Sigmoid colon (tissue), 7 donors: ENCODE data around the gene ANKRD1. TPM values are rescaled to one million over a fixed set of nuclear protein-coding genes. Genes with fewer than 3 reads are reported as not detected.

Experiments
- DNase-seq: peaks from one replicate; pipeline ENCODE4 v3.0.0-alpha.2; 2019
- H3K27ac ChIP-seq, 4 donors: fragments of 200-600 bp; sonication (generic); one replicate each; pipeline ENCODE4 v1.5.1; 2016 to 2019; ENCODE audit warnings: mild to moderate bottlenecking in 1 of 4
- H3K27me3 ChIP-seq, 3 donors: fragments of 200-600 bp; sonication (generic); one replicate each; pipeline ENCODE4 v1.5.1; 2019; ENCODE audit warnings: mild to moderate bottlenecking in 1 of 3
- H3K36me3 ChIP-seq, 4 donors: fragments of 200-600 bp; sonication (generic); one replicate each; pipeline ENCODE4 v1.5.1; 2016 to 2019
- H3K4me1 ChIP-seq, 4 donors: fragments of 200-600 bp; sonication (generic); one replicate each; pipeline ENCODE4 v1.5.1; 2017 to 2019
- H3K4me3 ChIP-seq, 4 donors: fragments of 200-600 bp; sonication (generic); one replicate each; pipeline ENCODE4 v1.5.1; 2017 to 2019; ENCODE audit warnings: mild to moderate bottlenecking in 2 of 4, moderate library complexity in 1 of 4
- H3K9me3 ChIP-seq, 4 donors: fragments of 200-600 bp in 3 of 4; sonication (generic) in 3 of 4; one replicate each; pipeline versions ENCODE4 v1.5.1 to v1.6.1; 2013 to 2019
- CTCF ChIP-seq, 4 experiments: fragments of 450-650 bp in 3 of 4; fragments of 200-600 bp in 1 of 4; IDR thresholded peaks; one replicate each; pipeline ENCODE4 v1.5.1; 2016 to 2019; ENCODE audit warnings: antibody characterized with exemption in 4 of 4, mild to moderate bottlenecking in 3 of 4, moderate library complexity in 2 of 4
- EP300 ChIP-seq, 4 donors: sonication (generic); formaldehyde crosslinking; IDR thresholded peaks; one replicate each; pipeline ENCODE4 v1.6.1; 2017; ENCODE audit warnings: antibody characterized with exemption in 4 of 4
- POLR2A ChIP-seq, 2 donors: fragments of 450-650 bp; IDR thresholded peaks; one replicate each; pipeline ENCODE4 v1.6.1; 2016; ENCODE audit warnings: antibody characterized with exemption in 2 of 2, mild to moderate bottlenecking in 2 of 2, moderate library complexity in 2 of 2
- POLR2AphosphoS5 ChIP-seq, 4 donors: sonication (generic); formaldehyde crosslinking; IDR thresholded peaks; one replicate each; pipeline ENCODE4 v1.6.1; 2017; ENCODE audit warnings: antibody characterized with exemption in 4 of 4
- whole genome bisulfite sequencing, 2 donors: extraction: QIAGEN DNeasy Blood & Tissue Kit; methylation state at CpG; one replicate each; pipeline ENCODE4 v1.1.7; 2013; 5-methylcytosine and 5-hydroxymethylcytosine counted together
- intact Hi-C: fragments of 100-400 bp; cut with DNase I; formaldehyde crosslinking; loops from one replicate; pipeline ENCODE4 v1.15.1; 2023
- polyA plus RNA-seq, 3 donors: library from polyadenylated mRNA; stranded (reverse); fragments of 200-250 nt; gene quantifications; one replicate each; pipeline ENCODE4 v1.2.3, GENCODE V29; 2013
- small RNA-seq, 3 donors: library from RNA; depleted of rRNA; stranded (forward); fragments of <200 nt; gene quantifications; one replicate each; pipeline ENCODE3, GENCODE V24; 2016
- total RNA-seq, 4 donors: library from RNA; depleted of rRNA; stranded (reverse); fragments of >200 nt; gene quantifications; one replicate each; pipeline ENCODE4 v1.1.0, GENCODE V29; 2016
- donor health status: healthy with polysubstance abuse.
- donor health status: Bipolar disorder and iron deficiency.
- donor health status: healthy.

ANKRD1 gene
- total and polyA plus RNA-seq, 7 donors = 2.4 to 8.4 (median 2.5) TPM; not detected in 4

- TF ChIP-seq POLR2A (IDR thresholded peaks at IDR 0.05) (no peak), CTCF (IDR thresholded peaks at IDR 0.05) (no peak), POLR2AphosphoS5 (IDR thresholded peaks at IDR 0.05) (no peak), EP300 (IDR thresholded peaks at IDR 0.05) (no peak)
- intact Hi-C loops = no loop called here
- Histone ChIP-seq H3K36me3 (no peaks in the 10 kb centered on the region), H3K4me1 (no peaks in the 10 kb centered on the region), H3K27ac (no peak overlapping the region), H3K4me3 (no peak overlapping the region), H3K27me3 (peaks cover 0 to 6% (median 0%) of the 10 kb centered on the region in 3 donors), H3K9me3 (peaks cover 0 to 4% (median 0%) of the 10 kb centered on the region in 4 donors)
- 36 to 43% methylated on average over 3 of the region's 3 CpGs for WGBS, 2 donors
- DNase-seq = no peak
Observed at GRCh38 chr10:90865401-90865800, 55.5 kb downstream of the ANKRD1 start.

DNA sequence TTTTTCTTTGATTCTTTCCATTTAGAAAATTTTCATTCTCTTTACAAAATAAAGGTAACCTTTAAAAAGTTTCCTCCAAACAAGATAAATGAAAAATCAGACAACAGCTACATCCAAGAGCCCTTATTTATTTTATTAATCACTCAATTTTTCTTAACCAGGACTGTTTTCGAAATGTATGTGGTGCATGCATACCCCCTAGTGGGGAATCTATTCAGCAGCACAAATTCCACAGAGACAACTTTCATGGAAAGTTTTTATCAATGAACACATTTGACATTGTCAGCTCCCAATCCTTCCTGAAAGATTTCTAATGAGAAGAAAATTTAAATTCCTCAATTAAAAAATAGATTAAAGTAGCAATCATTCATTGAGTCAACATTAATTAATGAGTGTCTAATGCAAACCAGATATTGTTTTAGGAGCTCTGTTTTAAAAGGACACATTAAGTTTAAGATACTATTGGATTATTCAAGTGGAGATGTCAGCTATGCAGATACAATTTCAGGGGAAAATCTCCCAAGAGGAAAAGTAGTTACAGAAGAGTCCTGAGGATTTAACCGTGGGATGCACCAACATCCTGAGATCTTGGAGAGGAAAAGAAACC lies 57.9 kb downstream of the ANKRD1 start:
- peaks cover 0 to 6% (median 0%) of the 10 kb centered on the region in 3 donors for H3K27me3 ChIP-seq
- 28 to 42% methylated on average over 2 of the region's 2 CpGs for WGBS, 2 donors
- H3K4me1 ChIP-seq = peaks cover 0 to 7% (median 0%) of the 10 kb centered on the region in 4 donors
- TF ChIP-seq POLR2A (IDR thresholded peaks at IDR 0.05) (no peak), POLR2AphosphoS5 (IDR thresholded peaks at IDR 0.05) (no peak), CTCF (IDR thresholded peaks at IDR 0.05) (peak in 1 of 4 experiments; percentile 37)
- intact Hi-C loops = no loop called here
- no peaks in the 10 kb centered on the region for H3K36me3 ChIP-seq
- no peak for DNase-seq
- H3K27ac ChIP-seq = no peak overlapping the region
- no peaks in the 10 kb centered on the region for H3K9me3 ChIP-seq
- H3K4me3 ChIP-seq = no peak overlapping the region

Small RNA genes lying within 50 kb of the gene (small RNA-seq; reads per million reads assigned to genes)
- gene RF00019 (0 reads per million in 3 donors), gene RNU6-740P (0 reads per million in 3 donors)

Other genes with a start within 250 kb of the ANKRD1 start
- 1 to 10 TPM in 2 of 4 donors, under 1 TPM in 2; 0.68 to 1.4 (median 0.99) TPM for gene HTR7, start 63.0 kb downstream of the ANKRD1 start, total RNA-seq
- under 1 TPM in 2 of 3 donors, not detected in 1; 0.31 to 0.46 TPM for gene HTR7, start 63.0 kb downstream of the ANKRD1 start, polyA plus RNA-seq
- 10 to 100 TPM; 14.7 to 41.3 (median 33.3) TPM for gene RPP30, start 49.1 kb downstream of the ANKRD1 start, total RNA-seq
- gene RPP30, start 49.1 kb downstream of the ANKRD1 start, polyA plus RNA-seq = 10 to 100 TPM; 24.5 to 30.6 (median 26.4) TPM